ENCODE results near the gene LSAMP.

DNA sequence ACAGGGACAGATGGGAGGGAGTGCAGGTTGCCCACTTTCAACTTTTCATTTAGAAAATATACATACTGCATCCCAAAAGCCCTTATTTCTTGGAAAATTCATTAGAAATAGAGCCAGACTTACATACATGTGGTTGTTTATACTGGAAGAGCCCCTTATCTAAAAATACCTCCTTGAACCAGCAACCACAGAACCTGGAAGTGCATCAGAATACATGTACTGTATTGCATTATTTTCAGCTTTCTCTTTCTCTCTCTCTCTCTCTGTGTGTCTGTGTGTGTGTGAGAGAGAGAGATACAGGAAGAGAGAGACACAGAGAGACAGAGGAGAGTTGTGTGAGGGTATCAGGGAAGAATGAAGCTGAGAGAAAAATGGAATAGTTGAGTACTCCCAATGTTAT is 29.5 kb upstream of the LSAMP start:
- TF ChIP-seq, protein P1, sequence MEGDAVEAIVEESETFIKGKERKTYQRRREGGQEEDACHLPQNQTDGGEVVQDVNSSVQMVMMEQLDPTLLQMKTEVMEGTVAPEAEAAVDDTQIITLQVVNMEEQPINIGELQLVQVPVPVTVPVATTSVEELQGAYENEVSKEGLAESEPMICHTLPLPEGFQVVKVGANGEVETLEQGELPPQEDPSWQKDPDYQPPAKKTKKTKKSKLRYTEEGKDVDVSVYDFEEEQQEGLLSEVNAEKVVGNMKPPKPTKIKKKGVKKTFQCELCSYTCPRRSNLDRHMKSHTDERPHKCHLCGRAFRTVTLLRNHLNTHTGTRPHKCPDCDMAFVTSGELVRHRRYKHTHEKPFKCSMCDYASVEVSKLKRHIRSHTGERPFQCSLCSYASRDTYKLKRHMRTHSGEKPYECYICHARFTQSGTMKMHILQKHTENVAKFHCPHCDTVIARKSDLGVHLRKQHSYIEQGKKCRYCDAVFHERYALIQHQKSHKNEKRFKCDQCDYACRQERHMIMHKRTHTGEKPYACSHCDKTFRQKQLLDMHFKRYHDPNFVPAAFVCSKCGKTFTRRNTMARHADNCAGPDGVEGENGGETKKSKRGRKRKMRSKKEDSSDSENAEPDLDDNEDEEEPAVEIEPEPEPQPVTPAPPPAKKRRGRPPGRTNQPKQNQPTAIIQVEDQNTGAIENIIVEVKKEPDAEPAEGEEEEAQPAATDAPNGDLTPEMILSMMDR (IDR thresholded peaks at IDR 0.05), result no peak
- TF ChIP-seq, protein P2, sequence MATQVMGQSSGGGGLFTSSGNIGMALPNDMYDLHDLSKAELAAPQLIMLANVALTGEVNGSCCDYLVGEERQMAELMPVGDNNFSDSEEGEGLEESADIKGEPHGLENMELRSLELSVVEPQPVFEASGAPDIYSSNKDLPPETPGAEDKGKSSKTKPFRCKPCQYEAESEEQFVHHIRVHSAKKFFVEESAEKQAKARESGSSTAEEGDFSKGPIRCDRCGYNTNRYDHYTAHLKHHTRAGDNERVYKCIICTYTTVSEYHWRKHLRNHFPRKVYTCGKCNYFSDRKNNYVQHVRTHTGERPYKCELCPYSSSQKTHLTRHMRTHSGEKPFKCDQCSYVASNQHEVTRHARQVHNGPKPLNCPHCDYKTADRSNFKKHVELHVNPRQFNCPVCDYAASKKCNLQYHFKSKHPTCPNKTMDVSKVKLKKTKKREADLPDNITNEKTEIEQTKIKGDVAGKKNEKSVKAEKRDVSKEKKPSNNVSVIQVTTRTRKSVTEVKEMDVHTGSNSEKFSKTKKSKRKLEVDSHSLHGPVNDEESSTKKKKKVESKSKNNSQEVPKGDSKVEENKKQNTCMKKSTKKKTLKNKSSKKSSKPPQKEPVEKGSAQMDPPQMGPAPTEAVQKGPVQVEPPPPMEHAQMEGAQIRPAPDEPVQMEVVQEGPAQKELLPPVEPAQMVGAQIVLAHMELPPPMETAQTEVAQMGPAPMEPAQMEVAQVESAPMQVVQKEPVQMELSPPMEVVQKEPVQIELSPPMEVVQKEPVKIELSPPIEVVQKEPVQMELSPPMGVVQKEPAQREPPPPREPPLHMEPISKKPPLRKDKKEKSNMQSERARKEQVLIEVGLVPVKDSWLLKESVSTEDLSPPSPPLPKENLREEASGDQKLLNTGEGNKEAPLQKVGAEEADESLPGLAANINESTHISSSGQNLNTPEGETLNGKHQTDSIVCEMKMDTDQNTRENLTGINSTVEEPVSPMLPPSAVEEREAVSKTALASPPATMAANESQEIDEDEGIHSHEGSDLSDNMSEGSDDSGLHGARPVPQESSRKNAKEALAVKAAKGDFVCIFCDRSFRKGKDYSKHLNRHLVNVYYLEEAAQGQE (IDR thresholded peaks at IDR 0.05; ENCODE audit: insufficient read depth in 1 of 2, low read depth in 2 of 2, low read length in 1 of 2), result no peak
- TF ChIP-seq POLR2AphosphoS5 (IDR thresholded peaks at IDR 0.05; ENCODE audit: low read depth, low read length), result no peak
- no peak for TF ChIP-seq SIN3A (IDR thresholded peaks at IDR 0.05; ENCODE audit: borderline replicate concordance, insufficient read depth, low read depth, low read length)
- TF ChIP-seq TCF7L2 (IDR thresholded peaks at IDR 0.05; ENCODE audit: low read depth, low read length), result no peak
